GM23248 (cell line): ENCODE results near the gene ADGRD1. TPM values are rescaled to one million over a fixed set of nuclear protein-coding genes. Genes with fewer than 3 reads are reported as not detected.

Source experiments
- DNase-seq: peaks from one replicate; pipeline ENCODE4 v3.0.0-alpha.2; 2015
- H2AFZ ChIP-seq: fragments of 200-600 bp; sonication (generic); 2 replicates; pipeline ENCODE4 v1.6.1; 2016; ENCODE audit warnings: antibody characterized with exemption
- H3F3A ChIP-seq: fragments of 200-600 bp; sonication (generic); 2 replicates; pipeline ENCODE4 v1.6.1; 2016; ENCODE audit warnings: mild to moderate bottlenecking, antibody characterized with exemption, mixed run types; ENCODE audit not compliant: insufficient read depth
- H3K27ac ChIP-seq: fragments of 200-600 bp; sonication (generic); 2 replicates; pipeline ENCODE4 v1.5.1; 2016; ENCODE audit warnings: mild to moderate bottlenecking
- H3K27me3 ChIP-seq: fragments of 200-600 bp; sonication (generic); replicated peaks from 2 replicates; pipeline ENCODE4 v1.6.1; 2016; ENCODE audit warnings: mild to moderate bottlenecking; ENCODE audit not compliant: insufficient read depth
- H3K36me3 ChIP-seq: fragments of 200-600 bp; sonication (generic); 2 replicates; pipeline ENCODE4 v1.6.1; 2016; ENCODE audit warnings: low read depth, mild to moderate bottlenecking
- H3K4me1 ChIP-seq: fragments of 200-600 bp; sonication (generic); 2 replicates; pipeline ENCODE4 v1.6.1; 2016; ENCODE audit warnings: mild to moderate bottlenecking; ENCODE audit not compliant: insufficient read depth
- H3K4me2 ChIP-seq: fragments of 200-600 bp; sonication (generic); one replicate; pipeline ENCODE4 v1.6.1; 2016; ENCODE audit warnings: mild to moderate bottlenecking; ENCODE audit not compliant: unreplicated experiment
- H3K4me3 ChIP-seq: fragments of 200-600 bp; sonication (generic); 2 replicates; pipeline ENCODE4 v1.5.1; 2016; ENCODE audit warnings: mild to moderate bottlenecking
- H3K79me2 ChIP-seq: fragments of 200-600 bp; sonication (generic); 2 replicates; pipeline ENCODE4 v1.6.1; 2016; ENCODE audit warnings: mild to moderate bottlenecking; ENCODE audit not compliant: insufficient read depth
- H3K9ac ChIP-seq: fragments of 200-600 bp; sonication (generic); 2 replicates; pipeline ENCODE4 v1.6.1; 2016; ENCODE audit warnings: mild to moderate bottlenecking
- H3K9me2 ChIP-seq: fragments of 200-600 bp; sonication (generic); 2 replicates; pipeline ENCODE4 v1.6.1; 2016; ENCODE audit warnings: mixed run types, mild to moderate bottlenecking, moderate library complexity; ENCODE audit not compliant: insufficient read depth
- H3K9me3 ChIP-seq: fragments of 200-600 bp; sonication (generic); one replicate; pipeline ENCODE4 v1.6.1; 2017; ENCODE audit warnings: low read depth
- H4K20me1 ChIP-seq: fragments of 200-600 bp; sonication (generic); 2 replicates; pipeline ENCODE4 v1.6.0; 2016; ENCODE audit not compliant: insufficient read depth
- EZH2 ChIP-seq: fragments of 200-600 bp; sonication (generic); IDR thresholded peaks from 2 replicates; pipeline ENCODE4 v1.6.1; 2018; ENCODE audit warnings: antibody characterized with exemption, mild to moderate bottlenecking; ENCODE audit not compliant: insufficient read depth, poor library complexity, severe bottlenecking
- EZH2phosphoT487 ChIP-seq: fragments of 200-600 bp; sonication (generic); IDR thresholded peaks from 2 replicates; pipeline ENCODE4 v1.6.1; 2018; ENCODE audit warnings: antibody characterized with exemption, moderate library complexity, mild to moderate bottlenecking, low read depth; ENCODE audit not compliant: insufficient read depth
- WGBS, 2 experiments: methylation state at CpG; one replicate each; pipeline ENCODE4 v1.1.6; 2015 to 2017; ENCODE audit warnings: low lambda C conversion rate in 2 of 2, low coverage in 1 of 2; ENCODE audit errors: missing lambda C conversion rate in 2 of 2; 5-methylcytosine and 5-hydroxymethylcytosine counted together
- in situ Hi-C: fragments of 300-500 bp; cut with MboI; formaldehyde crosslinking; loops from 2 replicates; pipeline ENCODE4 v1.15.0; 2020
- polyA plus RNA-seq: library from polyadenylated mRNA; unstranded; fragments of >200 nt; fragmentation: Nextera tagmentation; extraction: Ambion mirVana; gene quantifications from 2 replicates; pipeline ENCODE4 v1.2.1, GENCODE V29; 2016
- total RNA-seq: library from RNA; depleted of rRNA; stranded (reverse); fragments of >200 nt; shearing (Covaris generic); gene quantifications from 2 replicates; pipeline ENCODE4 v1.2.3, GENCODE V29; 2014

Gene ADGRD1
- total and polyA plus RNA-seq, 2 experiments from 2014 or later = 7.9 to 11.2 TPM

DNA sequence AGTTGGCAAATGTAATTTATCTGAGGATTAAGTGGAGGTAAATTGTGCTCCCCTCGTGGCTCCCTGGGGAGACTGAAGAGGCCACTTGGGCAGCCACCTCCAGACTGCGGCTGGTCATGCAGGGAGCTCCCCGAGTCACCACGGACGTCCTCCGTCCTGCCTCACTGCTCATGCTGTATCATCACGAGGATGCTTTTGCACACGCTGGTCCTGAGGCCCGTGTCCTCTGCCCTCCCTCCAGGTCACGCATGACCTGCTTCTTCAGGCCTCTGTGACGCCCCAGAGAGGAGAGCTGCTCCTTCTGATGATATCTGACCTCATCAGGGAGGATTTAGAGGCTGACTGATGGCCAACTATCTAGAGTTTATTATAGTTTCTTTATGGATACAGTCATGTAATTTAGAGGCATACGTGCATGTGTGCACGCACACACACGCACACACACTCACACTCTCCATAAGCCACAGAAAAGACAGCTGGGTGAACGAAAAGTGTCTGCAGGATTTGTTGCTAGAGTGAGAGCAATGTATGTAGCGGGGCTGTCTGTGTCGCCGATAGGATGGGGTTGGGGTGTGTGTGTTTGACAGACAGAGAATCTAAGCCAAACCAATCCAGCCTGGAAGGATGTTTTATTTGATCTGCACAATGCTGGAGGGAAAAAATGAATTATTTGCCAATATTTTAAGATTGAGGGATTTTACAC, 160.0 kb downstream of the ADGRD1 start:
- Histone ChIP-seq H3K9ac (no peak overlapping the region), H3K4me2 (no peak overlapping the region), H3K9me2 (no peaks in the 10 kb centered on the region), H3K4me3 (no peak overlapping the region), H3K36me3 (no peaks in the 10 kb centered on the region), H3K27ac (no peak overlapping the region), H4K20me1 (no peaks in the 10 kb centered on the region), H2AFZ (no peak overlapping the region), H3F3A (peaks cover 16% of the 10 kb centered on the region), H3K27me3 (no peaks in the 10 kb centered on the region), H3K79me2 (no peaks in the 10 kb centered on the region), H3K9me3 (no peaks in the 10 kb centered on the region), H3K4me1 (peaks cover 29% of the 10 kb centered on the region)
- DNase-seq = no peak
- in situ Hi-C loops = no loop called here
- 45 to 46% methylated on average over 18 of the region's 18 CpGs for WGBS, 2 experiments
- no peak for TF ChIP-seq EZH2phosphoT487
- TF ChIP-seq EZH2 = no peak

DNA sequence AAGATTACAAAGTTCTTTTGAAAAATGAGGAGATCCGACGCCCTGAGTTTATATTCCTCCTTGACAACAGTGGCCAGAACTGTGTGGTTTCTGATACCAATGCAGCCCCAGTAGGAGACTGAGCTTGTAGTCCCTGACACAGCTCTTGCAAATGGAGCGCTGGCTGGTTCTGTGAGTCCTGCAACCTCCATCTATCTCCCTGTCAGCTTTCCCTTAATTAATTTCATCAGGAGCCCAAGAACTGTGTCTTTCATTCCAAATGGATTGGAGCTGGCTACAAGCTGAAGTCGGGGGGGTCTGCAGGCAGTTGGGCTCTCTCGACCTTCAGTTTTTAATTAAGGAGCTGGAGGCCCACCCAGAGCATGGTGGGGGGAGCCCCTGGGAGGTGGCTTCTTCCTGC, 160.6 kb downstream of the ADGRD1 start:
- no peak overlapping the region for H3K4me3 ChIP-seq
- no peaks in the 10 kb centered on the region for H3K9me2 ChIP-seq
- no peak for TF ChIP-seq EZH2
- H3K27ac ChIP-seq = no peak overlapping the region
- peaks cover 16% of the 10 kb centered on the region for H3F3A ChIP-seq
- H3K4me1 ChIP-seq = peaks cover 29% of the 10 kb centered on the region
- H2AFZ ChIP-seq = no peak overlapping the region
- no peaks in the 10 kb centered on the region for H4K20me1 ChIP-seq
- no peak overlapping the region for H3K4me2 ChIP-seq
- H3K36me3 ChIP-seq = no peaks in the 10 kb centered on the region
- in situ Hi-C loops = no loop called here
- H3K27me3 ChIP-seq = no peaks in the 10 kb centered on the region
- no peak overlapping the region for H3K9ac ChIP-seq
- H3K9me3 ChIP-seq = no peaks in the 10 kb centered on the region
- no peaks in the 10 kb centered on the region for H3K79me2 ChIP-seq
- no peak for DNase-seq
- 30 to 31% methylated on average over 5 of the region's 5 CpGs for WGBS, 2 experiments

DNA sequence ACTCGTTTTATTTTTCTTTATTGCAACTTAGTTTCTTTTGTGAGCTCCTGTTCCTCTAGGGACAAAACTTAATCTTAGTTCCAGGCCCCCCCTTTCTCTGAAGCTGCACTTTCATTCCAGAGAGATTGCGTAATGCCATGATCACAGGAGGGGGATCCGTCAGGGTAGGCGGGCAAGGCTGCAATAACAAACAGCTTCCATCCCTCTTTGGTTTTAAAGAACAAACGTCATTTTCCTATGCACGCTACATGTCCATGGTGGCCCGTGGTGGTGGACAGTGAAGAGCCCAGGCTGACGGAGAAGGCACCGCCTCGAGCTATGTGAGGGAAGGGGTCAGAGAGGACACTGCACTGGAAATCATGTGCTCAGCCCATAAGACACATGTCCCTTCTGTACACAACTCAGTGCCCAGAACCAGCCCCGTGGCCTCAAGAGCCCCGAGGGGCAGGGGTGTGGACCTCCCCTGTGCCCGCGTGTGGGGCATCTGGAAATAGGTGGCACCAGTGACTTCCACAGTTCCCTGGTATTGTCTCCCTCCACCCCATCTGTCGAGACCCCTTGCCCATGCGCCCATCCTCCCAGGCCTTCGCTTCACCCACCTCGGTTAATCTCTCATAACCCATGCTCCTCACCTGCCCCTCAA, 161.4 kb downstream of the ADGRD1 start:
- peaks cover 29% of the 10 kb centered on the region for H3K4me1 ChIP-seq
- peaks cover 16% of the 10 kb centered on the region for H3F3A ChIP-seq
- H3K9ac ChIP-seq = no peak overlapping the region
- no peaks in the 10 kb centered on the region for H3K9me3 ChIP-seq
- H3K27ac ChIP-seq = no peak overlapping the region
- H3K27me3 ChIP-seq = no peaks in the 10 kb centered on the region
- no peaks in the 10 kb centered on the region for H4K20me1 ChIP-seq
- in situ Hi-C loops = no loop called here
- no peak for TF ChIP-seq EZH2
- TF ChIP-seq EZH2phosphoT487 = no peak
- no peak overlapping the region for H3K4me2 ChIP-seq
- H3K36me3 ChIP-seq = no peaks in the 10 kb centered on the region
- H3K9me2 ChIP-seq = no peaks in the 10 kb centered on the region
- 32 to 33% methylated on average over 17 to 18 of the region's 18 CpGs for WGBS, 2 experiments
- no peak overlapping the region for H3K4me3 ChIP-seq
- DNase-seq = peak; percentile 44
- no peak overlapping the region for H2AFZ ChIP-seq
- H3K79me2 ChIP-seq = no peaks in the 10 kb centered on the region

DNA sequence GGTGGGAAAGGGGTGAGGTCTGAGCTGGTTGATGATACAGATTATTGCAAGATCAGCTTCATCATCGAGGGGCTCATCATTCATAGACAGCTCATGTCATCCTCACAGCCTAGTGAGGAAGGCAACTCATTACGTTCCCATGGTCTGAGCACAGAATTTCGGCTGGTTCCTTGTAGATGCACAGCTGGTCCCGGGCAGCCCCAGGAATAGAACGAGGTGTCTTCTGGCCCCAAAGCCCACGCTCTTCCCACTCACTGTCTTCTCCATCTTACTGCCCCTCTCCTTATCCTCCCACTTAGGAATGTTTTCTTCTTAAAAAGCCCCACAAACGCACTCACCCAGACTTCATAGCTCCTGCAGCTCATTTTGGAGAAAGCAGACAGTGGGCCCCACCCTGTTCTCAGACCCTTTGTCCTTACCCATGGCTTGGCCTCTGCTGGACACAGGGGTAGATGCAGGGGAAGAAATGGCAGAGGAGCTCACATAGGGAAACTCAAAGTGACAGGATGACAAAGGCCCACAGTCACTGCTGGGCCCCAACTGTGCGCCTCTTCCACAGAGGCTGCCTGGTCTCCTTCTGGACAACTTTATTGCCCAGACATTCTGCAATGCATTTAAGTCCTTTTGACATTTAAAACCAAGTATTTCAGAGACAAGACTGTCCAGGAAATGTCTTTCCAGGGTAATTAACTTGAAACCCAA, 162.2 kb downstream of the ADGRD1 start:
- Histone ChIP-seq H3F3A (peaks cover 13% of the 10 kb centered on the region), H2AFZ (peak overlapping the region; percentile 24; the same call in 1 of the 2 replicates), H3K4me3 (no peak overlapping the region), H3K4me1 (peaks cover 29% of the 10 kb centered on the region), H3K4me2 (peak overlapping the region; percentile 64), H4K20me1 (no peaks in the 10 kb centered on the region), H3K9me2 (no peaks in the 10 kb centered on the region), H3K79me2 (no peaks in the 10 kb centered on the region), H3K9me3 (no peaks in the 10 kb centered on the region), H3K27ac (no peak overlapping the region), H3K36me3 (no peaks in the 10 kb centered on the region), H3K9ac (no peak overlapping the region), H3K27me3 (no peaks in the 10 kb centered on the region)
- TF ChIP-seq EZH2 = no peak
- TF ChIP-seq EZH2phosphoT487 = no peak
- no peak for DNase-seq
- 51 to 52% methylated on average over 8 of the region's 8 CpGs for WGBS, 2 experiments
- in situ Hi-C loops = no loop called here
